HepG2 (cell line): ENCODE results near the gene SLC66A3. TPM values are rescaled to one million over a fixed set of nuclear protein-coding genes. Genes with fewer than 3 reads are reported as not detected.
A peak's percentile ranks its signal among the peaks of the same experiment; 100 is the strongest.

Experiments
- EED ChIP-seq: sonication (generic); formaldehyde crosslinking; IDR thresholded peaks from 2 replicates; pipeline ENCODE4 v1.5.0; 2020; ENCODE audit warnings: mild to moderate bottlenecking, missing genetic modification reagents
- ELF1 ChIP-seq: sonication (generic); formaldehyde crosslinking; IDR thresholded peaks from 2 replicates; pipeline ENCODE4 v1.4.0; 2020; ENCODE audit warnings: missing genetic modification reagents
- ERF ChIP-seq: IDR thresholded peaks from 2 replicates; pipeline ENCODE4 v1.6.1; 2018; ENCODE audit warnings: missing biosample characterization, missing genetic modification reagents
- HDAC1 ChIP-seq: sonication (generic); formaldehyde crosslinking; IDR thresholded peaks from 2 replicates; pipeline ENCODE4 v1.5.1; 2020; ENCODE audit warnings: mild to moderate bottlenecking, missing genetic modification reagents
- HMG20A ChIP-seq: IDR thresholded peaks from 2 replicates; pipeline ENCODE4 v1.6.1; 2016; ENCODE audit warnings: borderline replicate concordance
- KDM3A ChIP-seq: IDR thresholded peaks from 2 replicates; pipeline ENCODE4 v1.6.1; 2018; ENCODE audit warnings: low read depth, missing compliant biosample characterization
- MXI1 ChIP-seq: IDR thresholded peaks from 3 replicates; pipeline ENCODE4 v1.6.1; 2012; ENCODE audit warnings: low read depth, low read length, inconsistent platforms, borderline replicate concordance
- NRL ChIP-seq: sonication (generic); formaldehyde crosslinking; IDR thresholded peaks from 2 replicates; pipeline ENCODE4 v1.5.0; 2020; ENCODE audit warnings: missing genetic modification reagents, mild to moderate bottlenecking, moderate library complexity, borderline replicate concordance
- POLR2A ChIP-seq, 2 experiments: IDR thresholded peaks; 2 replicates each; pipeline ENCODE4 v1.6.1; 2011; ENCODE audit warnings: low read depth in 2 of 2, low read length in 2 of 2, mild to moderate bottlenecking in 1 of 2, moderate library complexity in 1 of 2; ENCODE audit not compliant: insufficient read depth in 1 of 2
- PTBP1 ChIP-seq: fragments of 200-400 bp; formaldehyde crosslinking; IDR thresholded peaks from 2 replicates; pipeline ENCODE4 v1.6.1; 2018; ENCODE audit warnings: low read length, low read depth; ENCODE audit not compliant: poor library complexity, severe bottlenecking
- TEAD2 ChIP-seq: sonication (generic); formaldehyde crosslinking; IDR thresholded peaks from 2 replicates; pipeline ENCODE4 v1.9.0; 2021; ENCODE audit warnings: missing genetic modification reagents
- THAP11 ChIP-seq: IDR thresholded peaks from 2 replicates; pipeline ENCODE4 v1.6.1; 2016; ENCODE audit warnings: missing biosample characterization, missing genetic modification reagents
- XRCC5 ChIP-seq: fragments of 200-400 bp; formaldehyde crosslinking; optimal IDR thresholded peaks from 2 replicates; pipeline ENCODE3; 2017; ENCODE audit warnings: mild to moderate bottlenecking, low read length
- ZFP62 ChIP-seq: sonication (generic); formaldehyde crosslinking; IDR thresholded peaks from 2 replicates; pipeline ENCODE4 v1.4.0; 2020; ENCODE audit warnings: missing genetic modification reagents
- ZNF292 ChIP-seq: sonication (generic); formaldehyde crosslinking; IDR thresholded peaks from 2 replicates; pipeline ENCODE4 v1.8.1; 2022; ENCODE audit warnings: mild to moderate bottlenecking, low read depth, missing genetic modification reagents, borderline replicate concordance
- ZNF329 ChIP-seq: sonication (generic); formaldehyde crosslinking; IDR thresholded peaks from 2 replicates; pipeline ENCODE4 v1.9.0; 2021; ENCODE audit warnings: low read depth, mild to moderate bottlenecking, missing genetic modification reagents
- polyA plus RNA-seq, 8 experiments: library from polyadenylated mRNA; depleted of rRNA in 3 of 8; stranded (reverse) in 7 of 8; unstranded in 1 of 8; fragments of >200 nt; fragmentation: Illumina TruSeq in 4 of 8; extraction: Trizol in 4 of 8; gene quantifications; 2 replicates each; pipeline versions ENCODE4 v1.2.1 to v1.2.3, GENCODE V29; 2011 to 2016; ENCODE audit warnings: low read depth in 4 of 8, missing spikeins in 1 of 8, mixed read lengths in 1 of 8; ENCODE audit not compliant: insufficient read depth in 1 of 8
- total RNA-seq, 5 experiments: library from RNA; depleted of rRNA; stranded (reverse); fragments of >200 nt; fragmentation: Illumina TruSeq; extraction: Trizol; gene quantifications; 2 replicates each; pipeline ENCODE4 v1.2.3, GENCODE V29; 2016; ENCODE audit warnings: low read depth in 1 of 5
- TF ChIP-seq, protein P1 (sequence below): sonication (generic); formaldehyde crosslinking; IDR thresholded peaks from 2 replicates; pipeline ENCODE4 v1.4.0; 2020; ENCODE audit warnings: mild to moderate bottlenecking, missing genetic modification reagents
- TF ChIP-seq, protein P2 (sequence below): sonication (generic); formaldehyde crosslinking; IDR thresholded peaks from 2 replicates; pipeline ENCODE4 v1.4.0; 2020; ENCODE audit warnings: missing genetic modification reagents
- TF ChIP-seq, protein P3 (sequence below): IDR thresholded peaks from 2 replicates; pipeline ENCODE4 v1.6.1; 2016; ENCODE audit warnings: low read depth, missing genetic modification reagents, missing compliant biosample characterization

The SLC66A3 gene
- total and polyA plus RNA-seq, 2 of the 13 experiments (the other 11 are each of a cell fraction or from before 2014, with no cell fraction given): 2.2 to 3.7 TPM

DNA sequence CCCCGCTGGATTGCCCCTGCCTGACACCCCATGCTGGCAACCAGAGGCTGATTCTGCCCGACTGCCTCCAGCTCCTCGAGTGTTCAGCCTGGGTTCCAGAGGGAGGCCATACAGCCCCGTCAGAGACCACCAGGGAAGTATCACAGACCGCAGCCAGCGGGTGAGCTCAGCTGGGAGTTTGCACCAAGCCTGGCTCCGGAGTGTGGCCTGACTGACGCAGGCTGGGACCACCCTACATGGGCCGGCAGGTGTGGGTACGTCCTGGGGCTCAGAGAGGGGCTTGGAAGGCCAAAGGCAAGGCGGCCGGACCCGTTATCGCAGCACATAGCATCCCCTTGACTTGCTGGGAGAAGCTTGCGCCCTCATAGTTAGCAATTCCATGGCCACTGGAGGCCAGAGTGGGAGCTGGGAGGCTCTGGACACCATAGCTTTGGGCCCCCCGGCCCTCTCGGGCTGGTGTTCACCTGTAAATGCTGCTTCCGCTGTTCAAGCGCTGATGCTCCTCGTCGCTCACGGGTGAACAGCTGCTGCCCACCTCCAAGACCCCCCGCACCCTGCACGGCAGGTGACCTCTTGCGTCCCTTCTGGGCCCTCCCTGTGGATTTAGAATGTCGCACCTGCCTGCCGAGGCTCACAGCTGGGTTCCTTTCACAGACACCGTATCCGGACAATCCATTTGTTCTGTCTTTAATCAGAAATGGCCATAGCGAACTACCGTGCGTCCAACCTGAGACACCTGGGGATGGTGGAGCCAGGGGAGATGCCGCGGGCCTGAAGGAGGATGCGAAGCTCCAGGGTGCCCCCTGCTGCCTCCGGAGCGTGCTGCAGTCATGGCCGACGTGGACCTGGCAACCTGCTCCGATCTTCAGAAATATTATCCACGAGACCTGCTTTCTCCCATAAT lies 31.2 kb upstream of the SLC66A3 start (continued):
- TF ChIP-seq THAP11 (CRISPR knock-in tag) (0 out of 2 replicates have a peak, but pooled peaks have one; percentile 15), ELF1 (no peak), ZNF292 (no peak), TEAD2 (no peak), HMG20A (CRISPR knock-in tag) (no peak), ZFP62 (CRISPR knock-in tag) (no peak), MXI1 (no peak), KDM3A (CRISPR knock-in tag) (0 out of 2 replicates have a peak, but pooled peaks have one; percentile 44), HDAC1 (CRISPR knock-in tag) (no peak), EED (CRISPR knock-in tag) (no peak), ERF (CRISPR knock-in tag) (0 out of 2 replicates have a peak, but pooled peaks have one; percentile 28), XRCC5 (peak; percentile 65), ZNF329 (no peak), POLR2A (IDR thresholded peaks at IDR 0.05; ENCODE audit: insufficient read depth in 1 of 2, low read depth in 2 of 2, low read length in 2 of 2) (no peak), PTBP1 (no peak), NRL (0 out of 2 replicates have a peak, but pooled peaks have one; percentile 23)
- TF ChIP-seq, protein P1, sequence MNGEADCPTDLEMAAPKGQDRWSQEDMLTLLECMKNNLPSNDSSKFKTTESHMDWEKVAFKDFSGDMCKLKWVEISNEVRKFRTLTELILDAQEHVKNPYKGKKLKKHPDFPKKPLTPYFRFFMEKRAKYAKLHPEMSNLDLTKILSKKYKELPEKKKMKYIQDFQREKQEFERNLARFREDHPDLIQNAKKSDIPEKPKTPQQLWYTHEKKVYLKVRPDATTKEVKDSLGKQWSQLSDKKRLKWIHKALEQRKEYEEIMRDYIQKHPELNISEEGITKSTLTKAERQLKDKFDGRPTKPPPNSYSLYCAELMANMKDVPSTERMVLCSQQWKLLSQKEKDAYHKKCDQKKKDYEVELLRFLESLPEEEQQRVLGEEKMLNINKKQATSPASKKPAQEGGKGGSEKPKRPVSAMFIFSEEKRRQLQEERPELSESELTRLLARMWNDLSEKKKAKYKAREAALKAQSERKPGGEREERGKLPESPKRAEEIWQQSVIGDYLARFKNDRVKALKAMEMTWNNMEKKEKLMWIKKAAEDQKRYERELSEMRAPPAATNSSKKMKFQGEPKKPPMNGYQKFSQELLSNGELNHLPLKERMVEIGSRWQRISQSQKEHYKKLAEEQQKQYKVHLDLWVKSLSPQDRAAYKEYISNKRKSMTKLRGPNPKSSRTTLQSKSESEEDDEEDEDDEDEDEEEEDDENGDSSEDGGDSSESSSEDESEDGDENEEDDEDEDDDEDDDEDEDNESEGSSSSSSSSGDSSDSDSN (CRISPR knock-in tag): no peak
- TF ChIP-seq, protein P2, sequence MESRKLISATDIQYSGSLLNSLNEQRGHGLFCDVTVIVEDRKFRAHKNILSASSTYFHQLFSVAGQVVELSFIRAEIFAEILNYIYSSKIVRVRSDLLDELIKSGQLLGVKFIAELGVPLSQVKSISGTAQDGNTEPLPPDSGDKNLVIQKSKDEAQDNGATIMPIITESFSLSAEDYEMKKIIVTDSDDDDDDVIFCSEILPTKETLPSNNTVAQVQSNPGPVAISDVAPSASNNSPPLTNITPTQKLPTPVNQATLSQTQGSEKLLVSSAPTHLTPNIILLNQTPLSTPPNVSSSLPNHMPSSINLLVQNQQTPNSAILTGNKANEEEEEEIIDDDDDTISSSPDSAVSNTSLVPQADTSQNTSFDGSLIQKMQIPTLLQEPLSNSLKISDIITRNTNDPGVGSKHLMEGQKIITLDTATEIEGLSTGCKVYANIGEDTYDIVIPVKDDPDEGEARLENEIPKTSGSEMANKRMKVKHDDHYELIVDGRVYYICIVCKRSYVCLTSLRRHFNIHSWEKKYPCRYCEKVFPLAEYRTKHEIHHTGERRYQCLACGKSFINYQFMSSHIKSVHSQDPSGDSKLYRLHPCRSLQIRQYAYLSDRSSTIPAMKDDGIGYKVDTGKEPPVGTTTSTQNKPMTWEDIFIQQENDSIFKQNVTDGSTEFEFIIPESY (CRISPR knock-in tag): peak; percentile 25; the same call in 1 of the 2 replicates
- TF ChIP-seq, protein P3, sequence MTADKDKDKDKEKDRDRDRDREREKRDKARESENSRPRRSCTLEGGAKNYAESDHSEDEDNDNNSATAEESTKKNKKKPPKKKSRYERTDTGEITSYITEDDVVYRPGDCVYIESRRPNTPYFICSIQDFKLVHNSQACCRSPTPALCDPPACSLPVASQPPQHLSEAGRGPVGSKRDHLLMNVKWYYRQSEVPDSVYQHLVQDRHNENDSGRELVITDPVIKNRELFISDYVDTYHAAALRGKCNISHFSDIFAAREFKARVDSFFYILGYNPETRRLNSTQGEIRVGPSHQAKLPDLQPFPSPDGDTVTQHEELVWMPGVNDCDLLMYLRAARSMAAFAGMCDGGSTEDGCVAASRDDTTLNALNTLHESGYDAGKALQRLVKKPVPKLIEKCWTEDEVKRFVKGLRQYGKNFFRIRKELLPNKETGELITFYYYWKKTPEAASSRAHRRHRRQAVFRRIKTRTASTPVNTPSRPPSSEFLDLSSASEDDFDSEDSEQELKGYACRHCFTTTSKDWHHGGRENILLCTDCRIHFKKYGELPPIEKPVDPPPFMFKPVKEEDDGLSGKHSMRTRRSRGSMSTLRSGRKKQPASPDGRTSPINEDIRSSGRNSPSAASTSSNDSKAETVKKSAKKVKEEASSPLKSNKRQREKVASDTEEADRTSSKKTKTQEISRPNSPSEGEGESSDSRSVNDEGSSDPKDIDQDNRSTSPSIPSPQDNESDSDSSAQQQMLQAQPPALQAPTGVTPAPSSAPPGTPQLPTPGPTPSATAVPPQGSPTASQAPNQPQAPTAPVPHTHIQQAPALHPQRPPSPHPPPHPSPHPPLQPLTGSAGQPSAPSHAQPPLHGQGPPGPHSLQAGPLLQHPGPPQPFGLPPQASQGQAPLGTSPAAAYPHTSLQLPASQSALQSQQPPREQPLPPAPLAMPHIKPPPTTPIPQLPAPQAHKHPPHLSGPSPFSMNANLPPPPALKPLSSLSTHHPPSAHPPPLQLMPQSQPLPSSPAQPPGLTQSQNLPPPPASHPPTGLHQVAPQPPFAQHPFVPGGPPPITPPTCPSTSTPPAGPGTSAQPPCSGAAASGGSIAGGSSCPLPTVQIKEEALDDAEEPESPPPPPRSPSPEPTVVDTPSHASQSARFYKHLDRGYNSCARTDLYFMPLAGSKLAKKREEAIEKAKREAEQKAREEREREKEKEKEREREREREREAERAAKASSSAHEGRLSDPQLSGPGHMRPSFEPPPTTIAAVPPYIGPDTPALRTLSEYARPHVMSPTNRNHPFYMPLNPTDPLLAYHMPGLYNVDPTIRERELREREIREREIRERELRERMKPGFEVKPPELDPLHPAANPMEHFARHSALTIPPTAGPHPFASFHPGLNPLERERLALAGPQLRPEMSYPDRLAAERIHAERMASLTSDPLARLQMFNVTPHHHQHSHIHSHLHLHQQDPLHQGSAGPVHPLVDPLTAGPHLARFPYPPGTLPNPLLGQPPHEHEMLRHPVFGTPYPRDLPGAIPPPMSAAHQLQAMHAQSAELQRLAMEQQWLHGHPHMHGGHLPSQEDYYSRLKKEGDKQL (CRISPR knock-in tag): no peak
